SK-N-SH treated with all-trans-retinoic acid at 6 μM for 48 hours (cell line): ENCODE results near the gene INHBA.

Experiments used
- ATAC-seq: fragments of 200-7000 bp; cut with Tn5 transposase; 3 replicates; pipeline ENCODE4 v1.9.1; 2020; ENCODE audit warnings: mild to moderate bottlenecking, moderate library complexity
- ARNTL ChIP-seq: fragments of 450-650 bp; formaldehyde crosslinking; IDR thresholded peaks from 2 replicates; pipeline ENCODE4 v1.5.0; 2020; ENCODE audit warnings: low read depth, mild to moderate bottlenecking, moderate library complexity, borderline replicate concordance
- ESRRG ChIP-seq: fragments of 250-450 bp; sonication (Bioruptor Pico); IDR thresholded peaks from 2 replicates; pipeline ENCODE4 v1.6.1; 2021; ENCODE audit warnings: mild to moderate bottlenecking
- SNAI2 ChIP-seq: fragments of 250-450 bp; sonication (Bioruptor Pico); IDR thresholded peaks from 2 replicates; pipeline ENCODE4 v1.5.0; 2020; ENCODE audit warnings: mild to moderate bottlenecking, moderate library complexity
- TOX ChIP-seq: fragments of 250-450 bp; sonication (Bioruptor Pico); IDR thresholded peaks from 2 replicates; pipeline ENCODE4 v1.8.0; 2021; ENCODE audit warnings: mild to moderate bottlenecking, moderate library complexity, borderline replicate concordance
- ZFP30 ChIP-seq: fragments of 450-650 bp; formaldehyde crosslinking; IDR thresholded peaks from 2 replicates; pipeline ENCODE4 v1.5.0; 2022; ENCODE audit warnings: mild to moderate bottlenecking, moderate library complexity
- TF ChIP-seq, protein P1 (sequence below): fragments of 250-450 bp; sonication (Bioruptor Pico); IDR thresholded peaks from 2 replicates; pipeline ENCODE4 v1.5.1; 2021; ENCODE audit warnings: mild to moderate bottlenecking, moderate library complexity

Gene INHBA

DNA sequence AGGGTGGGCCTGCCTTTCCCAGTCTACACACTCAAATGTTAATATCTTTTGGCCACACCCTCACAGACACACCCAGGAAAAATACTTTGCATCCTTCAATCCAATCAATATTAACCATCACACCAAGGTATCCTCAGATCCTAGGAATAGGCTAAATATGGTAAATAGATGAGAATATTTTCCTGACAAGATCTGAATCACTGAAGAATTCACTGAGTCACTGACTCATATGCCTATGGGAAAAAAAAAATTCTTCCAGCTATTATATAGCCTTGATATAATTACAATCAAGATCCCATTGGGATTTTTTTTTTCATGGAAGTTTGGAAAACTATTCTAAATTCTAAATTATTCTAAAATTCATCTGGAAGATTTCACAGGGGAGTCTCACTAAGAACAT is 65.8 kb downstream of the INHBA start:
- peak; percentile 18; the same call in 2 of the 3 replicates for ATAC-seq
- no peak for TF ChIP-seq SNAI2 (CRISPR knock-in tag)
- TF ChIP-seq, protein P1, sequence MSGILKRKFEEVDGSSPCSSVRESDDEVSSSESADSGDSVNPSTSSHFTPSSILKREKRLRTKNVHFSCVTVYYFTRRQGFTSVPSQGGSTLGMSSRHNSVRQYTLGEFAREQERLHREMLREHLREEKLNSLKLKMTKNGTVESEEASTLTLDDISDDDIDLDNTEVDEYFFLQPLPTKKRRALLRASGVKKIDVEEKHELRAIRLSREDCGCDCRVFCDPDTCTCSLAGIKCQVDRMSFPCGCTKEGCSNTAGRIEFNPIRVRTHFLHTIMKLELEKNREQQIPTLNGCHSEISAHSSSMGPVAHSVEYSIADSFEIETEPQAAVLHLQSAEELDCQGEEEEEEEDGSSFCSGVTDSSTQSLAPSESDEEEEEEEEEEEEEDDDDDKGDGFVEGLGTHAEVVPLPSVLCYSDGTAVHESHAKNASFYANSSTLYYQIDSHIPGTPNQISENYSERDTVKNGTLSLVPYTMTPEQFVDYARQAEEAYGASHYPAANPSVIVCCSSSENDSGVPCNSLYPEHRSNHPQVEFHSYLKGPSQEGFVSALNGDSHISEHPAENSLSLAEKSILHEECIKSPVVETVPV (CRISPR knock-in tag): no peak
- TF ChIP-seq ZFP30: no peak
- TF ChIP-seq ARNTL (CRISPR knock-in tag): no peak
- no peak for TF ChIP-seq ESRRG
- no peak for TF ChIP-seq TOX (CRISPR knock-in tag)
- TF ChIP-seq, all 23 proteins: peak for 0
